WTC11 (cell line): Measurements from ENCODE around the gene CNOT1.
A peak's percentile ranks its signal among the peaks of the same experiment; 100 is the strongest.

ENCODE experiments used
- CREB1 ChIP-seq: sonication (generic); formaldehyde crosslinking; IDR thresholded peaks from 2 replicates; pipeline ENCODE4 v1.8.0; 2023; ENCODE audit warnings: mild to moderate bottlenecking, missing genetic modification reagents
- CREM ChIP-seq: sonication (generic); formaldehyde crosslinking; IDR thresholded peaks from 2 replicates; pipeline ENCODE4 v1.8.1; 2022; ENCODE audit warnings: mild to moderate bottlenecking, missing genetic modification reagents, moderate library complexity
- MAX ChIP-seq: sonication (generic); formaldehyde crosslinking; IDR thresholded peaks from 2 replicates; pipeline ENCODE4 v1.8.0; 2022; ENCODE audit warnings: mild to moderate bottlenecking, missing genetic modification reagents
- SP1 ChIP-seq: sonication (generic); formaldehyde crosslinking; conservative IDR thresholded peaks from 2 replicates; pipeline ENCODE4 v1.8.1; 2022; ENCODE audit warnings: missing genetic modification reagents
- USF2 ChIP-seq: sonication (generic); formaldehyde crosslinking; IDR thresholded peaks from 2 replicates; pipeline ENCODE4 v1.8.1; 2023; ENCODE audit warnings: mild to moderate bottlenecking, missing genetic modification reagents, moderate library complexity
- TF ChIP-seq, protein P1 (sequence below): fragments of 200-600 bp; IDR thresholded peaks from 2 replicates; pipeline ENCODE4 v1.8.0; 2022; ENCODE audit warnings: antibody characterized with exemption
- TF ChIP-seq, protein P2 (sequence below): sonication (generic); formaldehyde crosslinking; conservative IDR thresholded peaks from 2 replicates; pipeline ENCODE4 v1.8.1; 2022; ENCODE audit warnings: mild to moderate bottlenecking, missing genetic modification reagents

- TF ChIP-seq MAX (peak; percentile 98), CREM (CRISPR knock-in tag) (peak; percentile 84), SP1 (CRISPR knock-in tag) (peak; percentile 66), USF2 (CRISPR knock-in tag) (peak; percentile 94), CREB1 (CRISPR knock-in tag) (no peak; the same call in 1 of the 2 replicates)
- TF ChIP-seq, protein P1, sequence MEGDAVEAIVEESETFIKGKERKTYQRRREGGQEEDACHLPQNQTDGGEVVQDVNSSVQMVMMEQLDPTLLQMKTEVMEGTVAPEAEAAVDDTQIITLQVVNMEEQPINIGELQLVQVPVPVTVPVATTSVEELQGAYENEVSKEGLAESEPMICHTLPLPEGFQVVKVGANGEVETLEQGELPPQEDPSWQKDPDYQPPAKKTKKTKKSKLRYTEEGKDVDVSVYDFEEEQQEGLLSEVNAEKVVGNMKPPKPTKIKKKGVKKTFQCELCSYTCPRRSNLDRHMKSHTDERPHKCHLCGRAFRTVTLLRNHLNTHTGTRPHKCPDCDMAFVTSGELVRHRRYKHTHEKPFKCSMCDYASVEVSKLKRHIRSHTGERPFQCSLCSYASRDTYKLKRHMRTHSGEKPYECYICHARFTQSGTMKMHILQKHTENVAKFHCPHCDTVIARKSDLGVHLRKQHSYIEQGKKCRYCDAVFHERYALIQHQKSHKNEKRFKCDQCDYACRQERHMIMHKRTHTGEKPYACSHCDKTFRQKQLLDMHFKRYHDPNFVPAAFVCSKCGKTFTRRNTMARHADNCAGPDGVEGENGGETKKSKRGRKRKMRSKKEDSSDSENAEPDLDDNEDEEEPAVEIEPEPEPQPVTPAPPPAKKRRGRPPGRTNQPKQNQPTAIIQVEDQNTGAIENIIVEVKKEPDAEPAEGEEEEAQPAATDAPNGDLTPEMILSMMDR = no peak
- TF ChIP-seq, protein P2, sequence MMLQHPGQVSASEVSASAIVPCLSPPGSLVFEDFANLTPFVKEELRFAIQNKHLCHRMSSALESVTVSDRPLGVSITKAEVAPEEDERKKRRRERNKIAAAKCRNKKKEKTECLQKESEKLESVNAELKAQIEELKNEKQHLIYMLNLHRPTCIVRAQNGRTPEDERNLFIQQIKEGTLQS (CRISPR knock-in tag) = no peak
Measured at GRCh38 chr16:58515125-58515870, 114.3 kb downstream of the CNOT1 start, which contains the start of gene SETD6.
